Neural progenitor cell (in vitro differentiated cells): ENCODE results near the gene EHMT1. TPM values are rescaled to one million over a fixed set of nuclear protein-coding genes. Genes with fewer than 3 reads are reported as not detected.

Experiments used
- DNase-seq: peaks from one replicate; pipeline ENCODE4 v3.0.0-alpha.2; 2016; ENCODE audit warnings: low spot score
- H2AFZ ChIP-seq: fragments of 200-600 bp; sonication (generic); replicated peaks from 2 replicates; pipeline ENCODE4 v1.6.1; 2016; ENCODE audit warnings: antibody characterized with exemption
- H3F3A ChIP-seq: fragments of 200-600 bp; sonication (generic); 2 replicates; pipeline ENCODE4 v1.6.1; 2016; ENCODE audit warnings: antibody characterized with exemption, low read depth
- H3K27ac ChIP-seq: fragments of 200-600 bp; sonication (generic); 2 replicates; pipeline ENCODE4 v1.5.1; 2016; ENCODE audit warnings: mild to moderate bottlenecking
- H3K27me3 ChIP-seq: fragments of 200-600 bp; sonication (generic); 2 replicates; pipeline ENCODE4 v1.6.1; 2016; ENCODE audit warnings: mild to moderate bottlenecking, moderate library complexity
- H3K36me3 ChIP-seq: fragments of 200-600 bp; sonication (generic); 2 replicates; pipeline ENCODE4 v1.5.1; 2016
- H3K4me1 ChIP-seq: fragments of 200-600 bp; sonication (generic); 2 replicates; pipeline ENCODE4 v1.6.1; 2016; ENCODE audit warnings: mixed run types
- H3K4me2 ChIP-seq: fragments of 200-600 bp; sonication (generic); 2 replicates; pipeline ENCODE4 v1.6.1; 2016
- H3K4me3 ChIP-seq: fragments of 200-600 bp; sonication (generic); 2 replicates; pipeline ENCODE4 v1.5.1; 2016
- H3K79me2 ChIP-seq: fragments of 200-600 bp; sonication (generic); 2 replicates; pipeline ENCODE4 v1.6.1; 2016; ENCODE audit warnings: low read depth
- H3K9ac ChIP-seq: fragments of 200-600 bp; sonication (generic); 2 replicates; pipeline ENCODE4 v1.6.1; 2016
- H3K9me3 ChIP-seq: fragments of 200-600 bp; sonication (generic); 2 replicates; pipeline ENCODE4 v1.5.1; 2016; ENCODE audit warnings: low read depth
- H4K20me1 ChIP-seq: fragments of 200-600 bp; sonication (generic); 2 replicates; pipeline ENCODE4 v1.6.1; 2016; ENCODE audit warnings: low read depth
- H3K27ac Mint-ChIP-seq: 3 replicates; pipeline ENCODE4 v1.8.0; 2021; ENCODE audit warnings: mixed read lengths
- H3K27me3 Mint-ChIP-seq: 2 replicates; pipeline ENCODE4 v1.8.0; 2022; ENCODE audit warnings: low read depth, mild to moderate bottlenecking, inconsistent platforms, moderate library complexity, mixed read lengths; ENCODE audit not compliant: insufficient read depth
- H3K36me3 Mint-ChIP-seq: 3 replicates; pipeline ENCODE4 v1.8.0; 2021; ENCODE audit warnings: mixed read lengths
- H3K4me1 Mint-ChIP-seq: 3 replicates; pipeline ENCODE4 v1.8.0; 2021; ENCODE audit warnings: mixed read lengths
- H3K4me3 Mint-ChIP-seq: 3 replicates; pipeline ENCODE4 v1.8.0; 2021; ENCODE audit warnings: mild to moderate bottlenecking, moderate library complexity, mixed read lengths
- H3K9me3 Mint-ChIP-seq: 3 replicates; pipeline ENCODE4 v1.8.0; 2020; ENCODE audit warnings: mixed read lengths
- CTCF ChIP-seq: fragments of 200-600 bp; sonication (generic); IDR thresholded peaks from 2 replicates; pipeline ENCODE4 v1.5.1; 2017; ENCODE audit warnings: antibody characterized with exemption, mild to moderate bottlenecking
- EZH2 ChIP-seq: fragments of 200-600 bp; sonication (generic); IDR thresholded peaks from 2 replicates; pipeline ENCODE4 v1.6.1; 2017; ENCODE audit warnings: antibody characterized with exemption, mild to moderate bottlenecking, moderate library complexity
- EZH2phosphoT487 ChIP-seq: fragments of 200-600 bp; sonication (generic); IDR thresholded peaks from 2 replicates; pipeline ENCODE4 v1.6.1; 2017; ENCODE audit warnings: antibody characterized with exemption
- total RNA-seq: library from RNA; depleted of rRNA; stranded (reverse); fragments of >200 nt; gene quantifications from 2 replicates; pipeline ENCODE4 v1.2.3, GENCODE V29; 2015; ENCODE audit warnings: low replicate concordance

Gene EHMT1
- total RNA-seq, 1 donor from 2014 or later = 47.8 TPM

DNA sequence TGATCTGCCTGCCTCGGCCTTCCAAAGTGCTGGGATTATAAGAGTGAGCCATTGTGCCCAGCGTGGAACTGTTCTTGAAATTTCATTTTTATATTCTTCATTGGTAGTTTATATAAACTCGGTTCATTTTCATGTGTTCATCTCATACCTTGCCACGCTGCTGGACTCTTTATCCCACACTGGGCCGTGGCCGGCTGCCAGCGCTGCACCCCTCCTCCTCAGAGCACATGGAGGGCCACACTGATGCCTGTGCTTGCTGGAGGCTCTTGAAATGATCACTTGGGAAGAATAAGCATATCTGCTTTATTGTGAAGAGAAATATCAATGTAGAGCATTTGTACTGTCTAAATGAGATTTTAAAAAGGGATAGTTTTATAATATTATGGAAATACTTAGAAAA lies 69.5 kb downstream of the EHMT1 start:
- no peak overlapping the region for H3K4me3 Mint-ChIP-seq
- Histone ChIP-seq H3K4me3 (no peak overlapping the region), H2AFZ (no peak overlapping the region), H3K79me2 (peaks cover 100% of the 10 kb centered on the region), H3K9me3 (no peaks in the 10 kb centered on the region), H3K36me3 (no peaks in the 10 kb centered on the region), H3K27ac (no peak overlapping the region), H3K27me3 (no peaks in the 10 kb centered on the region), H3F3A (peaks cover 18% of the 10 kb centered on the region), H4K20me1 (peaks cover 93% of the 10 kb centered on the region), H3K4me1 (peaks cover 11% of the 10 kb centered on the region), H3K9ac (no peak overlapping the region), H3K4me2 (no peak overlapping the region)
- peaks cover 27% of the 10 kb centered on the region for H3K36me3 Mint-ChIP-seq
- peaks cover 5% of the 10 kb centered on the region for H3K9me3 Mint-ChIP-seq
- no peak overlapping the region for H3K27ac Mint-ChIP-seq
- DNase-seq = no peak
- no peaks in the 10 kb centered on the region for H3K27me3 Mint-ChIP-seq
- TF ChIP-seq EZH2 (no peak), CTCF (no peak), EZH2phosphoT487 (no peak)
- H3K4me1 Mint-ChIP-seq = peaks cover 34% of the 10 kb centered on the region

DNA sequence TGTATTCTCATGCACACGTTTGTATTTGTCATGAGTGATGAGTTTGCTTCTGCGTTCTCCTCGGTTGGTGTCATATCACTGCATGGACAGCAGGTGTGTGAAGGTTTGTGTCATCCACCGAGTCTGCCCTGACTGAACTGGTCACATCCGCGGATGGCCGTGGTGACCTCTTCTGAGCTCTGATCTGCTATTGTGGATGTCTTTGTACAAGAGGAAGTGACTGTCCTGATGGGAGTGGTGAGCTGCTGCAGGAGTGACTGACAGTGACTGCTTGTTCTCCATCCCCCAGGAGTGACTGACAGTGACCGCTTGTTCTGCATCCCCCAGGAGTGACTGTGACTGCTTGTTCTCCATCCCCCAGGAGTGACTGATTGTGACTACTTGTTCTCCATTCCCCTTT lies 69.9 kb downstream of the EHMT1 start:
- Histone ChIP-seq H3K9ac (no peak overlapping the region), H3K27me3 (no peaks in the 10 kb centered on the region), H3K4me2 (no peak overlapping the region), H3F3A (peaks cover 18% of the 10 kb centered on the region), H3K79me2 (peaks cover 97% of the 10 kb centered on the region), H3K4me3 (no peak overlapping the region), H4K20me1 (peaks cover 89% of the 10 kb centered on the region), H2AFZ (no peak overlapping the region), H3K36me3 (no peaks in the 10 kb centered on the region), H3K27ac (no peak overlapping the region), H3K4me1 (peaks cover 11% of the 10 kb centered on the region), H3K9me3 (no peaks in the 10 kb centered on the region)
- TF ChIP-seq CTCF (no peak), EZH2phosphoT487 (no peak), EZH2 (no peak)
- peaks cover 27% of the 10 kb centered on the region for H3K36me3 Mint-ChIP-seq
- no peak overlapping the region for H3K4me3 Mint-ChIP-seq
- no peak for DNase-seq
- peaks cover 5% of the 10 kb centered on the region for H3K9me3 Mint-ChIP-seq
- peaks cover 32% of the 10 kb centered on the region for H3K4me1 Mint-ChIP-seq
- H3K27me3 Mint-ChIP-seq = no peaks in the 10 kb centered on the region
- H3K27ac Mint-ChIP-seq = peak overlapping the region; percentile 21

DNA sequence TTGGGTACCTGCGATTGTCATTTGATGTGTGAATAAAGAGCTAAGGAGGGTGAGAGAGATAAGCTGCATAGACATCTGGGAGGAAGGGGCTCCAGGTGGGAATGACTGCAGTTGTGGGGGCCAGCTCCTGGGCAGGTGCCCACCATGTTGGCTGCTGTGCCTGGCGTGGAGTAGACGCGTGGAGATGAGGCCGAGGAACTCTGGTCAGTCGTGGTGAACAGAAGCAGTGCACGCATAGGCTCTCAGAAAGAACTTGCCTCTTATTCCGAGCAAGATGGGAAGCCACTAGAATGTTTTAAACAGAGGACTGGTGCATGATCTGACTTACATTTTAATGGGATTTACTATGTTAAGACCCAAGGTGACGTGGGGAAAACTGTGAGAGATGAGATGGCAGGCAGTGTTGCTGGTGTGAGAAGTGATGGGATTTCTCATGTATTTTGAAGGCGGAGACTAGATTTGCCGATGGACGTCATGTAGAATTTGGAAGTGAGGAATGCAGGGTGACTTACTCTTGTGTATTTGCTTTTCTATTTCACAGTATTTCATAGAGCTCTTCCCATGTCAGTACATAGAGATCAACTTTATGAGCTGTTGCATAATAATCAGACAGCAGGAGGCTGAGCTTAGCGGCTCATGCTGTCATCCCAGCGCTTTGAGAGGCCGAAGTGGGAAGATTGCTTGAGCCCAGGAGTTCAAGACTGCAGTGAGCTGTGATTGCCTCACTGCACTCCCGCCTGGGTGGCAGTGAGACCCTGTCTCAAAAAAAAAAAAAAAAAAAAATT lies 71.1 kb downstream of the EHMT1 start:
- Mint-ChIP-seq H3K27ac (no peak overlapping the region), H3K4me3 (no peak overlapping the region), H3K4me1 (peaks cover 39% of the 10 kb centered on the region), H3K36me3 (peaks cover 24% of the 10 kb centered on the region), H3K27me3 (peaks cover 2% of the 10 kb centered on the region), H3K9me3 (peaks cover 5% of the 10 kb centered on the region)
- no peaks in the 10 kb centered on the region for H3K27me3 ChIP-seq
- H3K4me2 ChIP-seq = no peak overlapping the region
- peaks cover 21% of the 10 kb centered on the region for H3F3A ChIP-seq
- TF ChIP-seq CTCF (no peak), EZH2 (no peak), EZH2phosphoT487 (no peak)
- no peak overlapping the region for H3K27ac ChIP-seq
- H3K36me3 ChIP-seq = no peaks in the 10 kb centered on the region
- H3K79me2 ChIP-seq = peaks cover 92% of the 10 kb centered on the region
- no peak overlapping the region for H2AFZ ChIP-seq
- H3K9ac ChIP-seq = no peak overlapping the region
- no peak for DNase-seq
- no peaks in the 10 kb centered on the region for H3K9me3 ChIP-seq
- peaks cover 14% of the 10 kb centered on the region for H3K4me1 ChIP-seq
- H3K4me3 ChIP-seq = no peak overlapping the region
- peaks cover 86% of the 10 kb centered on the region for H4K20me1 ChIP-seq
